Measurements from ENCODE around the gene TEX22. TPM values are rescaled to one million over a fixed set of nuclear protein-coding genes. Genes with fewer than 3 reads are reported as not detected.

Gene TEX22
- total and polyA plus RNA-seq, 2 donors (not counting 1 experiment from before 2014, with no cell fraction given): 1.7 to 7.0 TPM

- H3K4me3 Mint-ChIP-seq: no peak overlapping the region
These were observed 60.2 kb downstream of the TEX22 start for GRCh38 chr14:105458571-105458970.

GRCh38 chr14:105460116-105460515, 61.8 kb downstream of the TEX22 start:
- no peaks in the 10 kb centered on the region for H3K27me3 ChIP-seq (replicated peaks in 1 of 4; ENCODE audit: control extremely low read depth in 1 of 4, control insufficient read depth in 3 of 4, insufficient read depth in 4 of 4, low read length in 3 of 4)
- peaks cover 16% of the 10 kb centered on the region for H4K20me1 ChIP-seq (ENCODE audit: control insufficient read depth, insufficient read depth, low read length, poor library complexity, severe bottlenecking)
- no peaks in the 10 kb centered on the region for H3K27me3 Mint-ChIP-seq
- H3K36me3 ChIP-seq (replicated peaks in 1 of 2; ENCODE audit: control extremely low read depth in 1 of 2, control insufficient read depth in 1 of 2, extremely low read depth in 1 of 2, insufficient read depth in 2 of 2, low read length in 1 of 2): peaks cover 0 to 51% of the 10 kb centered on the region in 2 experiments
- H3K4me3 ChIP-seq (ENCODE audit: control extremely low read depth in 1 of 5, extremely low read depth in 1 of 5, insufficient read depth in 1 of 5, low read depth in 2 of 5, low read length in 4 of 5): no peak overlapping the region
- no peak overlapping the region for H3K9ac ChIP-seq (ENCODE audit: low read length)
- DNase-seq (no peak), ATAC-seq (ENCODE audit: low read depth) (no peak)
- H3K4me2 ChIP-seq (replicated peaks; ENCODE audit: low read depth, low read length, poor library complexity, severe bottlenecking): no peak overlapping the region
- ChIA-PET CTCF (no interaction called here), POLR2A (no interaction called here)
- no peak overlapping the region for H2AFZ ChIP-seq (ENCODE audit: insufficient read depth, low read depth, low read length, poor library complexity, severe bottlenecking)
- H3K9me3 ChIP-seq (ENCODE audit: control extremely low read depth in 1 of 3, control insufficient read depth in 2 of 3, insufficient read depth in 1 of 3, low read length in 2 of 3): no peaks in the 10 kb centered on the region
- no peaks in the 10 kb centered on the region for H3K9me3 Mint-ChIP-seq (ENCODE audit: insufficient read depth)
- no peak overlapping the region for H3K27ac Mint-ChIP-seq
- no peak overlapping the region for H3K27ac ChIP-seq (ENCODE audit: low read length in 2 of 2)
- TF ChIP-seq CTCF (IDR thresholded peaks at IDR 0.05): no peak
- intact Hi-C loops (cut with micrococcal nuclease): no loop called here
- WGBS (ENCODE audit: insufficient coverage): 87% methylated on average over 17 of the region's 17 CpGs
- H3K79me2 ChIP-seq (ENCODE audit: control insufficient read depth, insufficient read depth, low read length): peaks cover 4% of the 10 kb centered on the region
- no peaks in the 10 kb centered on the region for H3K4me1 Mint-ChIP-seq
- no peak overlapping the region for H3K4me3 Mint-ChIP-seq
- H3K4me1 ChIP-seq (ENCODE audit: control insufficient read depth in 2 of 2, insufficient read depth in 2 of 2, low read length in 2 of 2): no peaks in the 10 kb centered on the region

More at GRCh38 chr14:105458571-105458970, 60.2 kb downstream of the TEX22 start:
- H2AFZ ChIP-seq (ENCODE audit: insufficient read depth, low read depth, low read length, poor library complexity, severe bottlenecking): no peak overlapping the region
- Mint-ChIP-seq H3K27ac (no peak overlapping the region), H3K27me3 (no peaks in the 10 kb centered on the region), H3K9me3 (ENCODE audit: insufficient read depth) (no peaks in the 10 kb centered on the region), H3K4me1 (no peaks in the 10 kb centered on the region)
- no peaks in the 10 kb centered on the region for H3K9me3 ChIP-seq (ENCODE audit: control extremely low read depth in 1 of 3, control insufficient read depth in 2 of 3, insufficient read depth in 1 of 3, low read length in 2 of 3)
- H3K27me3 ChIP-seq (replicated peaks in 1 of 4; ENCODE audit: control extremely low read depth in 1 of 4, control insufficient read depth in 3 of 4, insufficient read depth in 4 of 4, low read length in 3 of 4): no peaks in the 10 kb centered on the region
- no peak overlapping the region for H3K27ac ChIP-seq (ENCODE audit: low read length in 2 of 2)
- no peak overlapping the region for H3K9ac ChIP-seq (ENCODE audit: low read length)
- intact Hi-C loops (cut with micrococcal nuclease): no loop called here
- no peak overlapping the region for H3K4me2 ChIP-seq (replicated peaks; ENCODE audit: low read depth, low read length, poor library complexity, severe bottlenecking)
- H3K79me2 ChIP-seq (ENCODE audit: control insufficient read depth, insufficient read depth, low read length): peaks cover 4% of the 10 kb centered on the region
- DNase-seq (no peak), ATAC-seq (ENCODE audit: low read depth) (no peak)
- WGBS (ENCODE audit: insufficient coverage): 87% methylated on average over 12 of the region's 14 CpGs
- no peaks in the 10 kb centered on the region for H3K4me1 ChIP-seq (ENCODE audit: control insufficient read depth in 2 of 2, insufficient read depth in 2 of 2, low read length in 2 of 2)
- peaks cover 16% of the 10 kb centered on the region for H4K20me1 ChIP-seq (ENCODE audit: control insufficient read depth, insufficient read depth, low read length, poor library complexity, severe bottlenecking)
- peaks cover 0 to 43% of the 10 kb centered on the region in 2 experiments for H3K36me3 ChIP-seq (replicated peaks in 1 of 2; ENCODE audit: control extremely low read depth in 1 of 2, control insufficient read depth in 1 of 2, extremely low read depth in 1 of 2, insufficient read depth in 2 of 2, low read length in 1 of 2)
- CTCF ChIA-PET: interaction anchor here (0.8 kb wide), 1 partner anchor 78 kb away, joined by 3 read pairs; no protein-coding TSS in a partner anchor
- TF ChIP-seq CTCF (IDR thresholded peaks at IDR 0.05) (no peak), EZH2 (IDR thresholded peaks at IDR 0.05; ENCODE audit: borderline replicate concordance, insufficient read depth, low read depth, low read length, poor library complexity, severe bottlenecking) (no peak)
- POLR2A ChIA-PET: no interaction called here
- H3K4me3 ChIP-seq (ENCODE audit: control extremely low read depth in 1 of 5, extremely low read depth in 1 of 5, insufficient read depth in 1 of 5, low read depth in 2 of 5, low read length in 4 of 5): no peak overlapping the region
